Epithelial cell of esophagus (primary cell): ENCODE results near the gene SLC44A4.

Source experiments
- DNase-seq: peaks from one replicate; pipeline ENCODE4 v3.0.0; 2010; ENCODE audit warnings: low read depth
- H3K4me3 ChIP-seq: 2 replicates; pipeline ENCODE4 v1.5.1; 2011; ENCODE audit warnings: mild to moderate bottlenecking, low read length, control low read depth
- CTCF ChIP-seq: IDR thresholded peaks from 2 replicates; pipeline ENCODE4 v1.5.1; 2011; ENCODE audit warnings: low read depth, mild to moderate bottlenecking, low read length, control low read depth, inconsistent platforms; ENCODE audit not compliant: insufficient read depth; ENCODE audit errors: missing control alignments

The SLC44A4 gene

DNA sequence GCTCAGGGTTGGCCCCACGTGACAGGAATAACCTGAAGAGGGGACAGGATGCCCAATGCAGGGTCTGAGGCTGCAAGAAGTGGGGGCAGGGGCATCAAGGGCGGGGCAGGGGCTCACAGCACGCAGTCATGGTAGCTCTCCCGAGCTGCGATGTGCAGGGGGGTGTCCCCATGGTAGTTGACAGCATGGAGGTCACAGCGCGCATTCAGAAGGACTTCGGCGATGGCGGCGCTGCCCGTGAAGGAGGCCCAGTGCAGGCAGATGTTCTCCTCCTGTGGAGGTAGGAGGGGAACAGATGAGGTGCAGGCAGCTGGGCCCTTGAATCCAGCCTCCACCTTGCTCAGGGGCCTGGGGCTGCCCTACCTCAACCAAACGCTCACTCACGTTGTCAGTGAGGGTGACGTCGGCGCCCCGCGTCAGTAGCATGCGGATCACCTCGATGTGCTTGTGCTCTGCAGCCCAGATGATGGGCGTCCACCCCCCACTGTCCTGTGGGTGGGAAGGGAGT, 5.8 kb upstream of the SLC44A4 start:
- TF ChIP-seq CTCF = no peak
- no peak for DNase-seq
- H3K4me3 ChIP-seq = no peak overlapping the region

DNA sequence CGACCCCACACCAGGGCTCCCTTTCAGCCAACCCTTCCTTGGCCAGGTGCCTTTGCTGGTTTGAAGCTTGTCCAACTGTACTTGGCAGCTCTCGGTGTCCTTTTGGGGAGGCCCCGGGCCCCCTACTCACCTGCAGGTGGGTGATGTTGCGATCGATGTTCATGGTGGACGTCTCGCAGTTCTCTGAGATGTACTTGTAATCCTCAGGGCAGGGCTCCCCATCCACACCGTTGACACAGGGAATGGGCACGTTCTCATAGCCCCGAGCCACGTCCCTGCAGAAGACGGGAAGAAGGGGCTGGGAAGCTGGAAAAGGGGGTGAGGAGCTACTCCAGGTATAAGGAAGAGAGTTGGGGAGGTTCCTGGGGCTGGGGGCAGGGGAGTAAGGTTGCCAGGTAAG, 4.9 kb upstream of the SLC44A4 start:
- H3K4me3 ChIP-seq = no peak overlapping the region
- DNase-seq = no peak
- no peak for TF ChIP-seq CTCF

DNA sequence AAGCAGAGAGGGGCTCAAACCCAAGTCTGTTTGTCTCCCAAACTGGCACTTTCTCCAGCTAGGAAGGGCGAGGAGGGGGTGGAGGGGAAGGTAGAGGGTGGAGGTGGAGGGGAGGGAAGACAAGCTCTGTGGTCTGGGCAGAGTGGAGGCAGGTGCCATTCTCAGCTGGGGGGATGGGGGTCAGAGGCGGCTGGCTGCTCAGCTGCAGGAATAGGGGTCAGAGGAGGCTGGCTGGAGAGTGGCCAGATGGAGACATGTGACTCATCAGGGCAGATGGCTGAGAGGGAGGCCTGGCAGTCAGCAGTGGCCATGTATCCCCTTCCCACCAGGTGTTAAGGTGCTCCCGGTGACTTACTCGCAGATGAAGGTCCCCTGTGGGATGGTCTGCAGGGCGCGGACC, 3.5 kb upstream of the SLC44A4 start:
- TF ChIP-seq CTCF = no peak
- no peak overlapping the region for H3K4me3 ChIP-seq
- no peak for DNase-seq

DNA sequence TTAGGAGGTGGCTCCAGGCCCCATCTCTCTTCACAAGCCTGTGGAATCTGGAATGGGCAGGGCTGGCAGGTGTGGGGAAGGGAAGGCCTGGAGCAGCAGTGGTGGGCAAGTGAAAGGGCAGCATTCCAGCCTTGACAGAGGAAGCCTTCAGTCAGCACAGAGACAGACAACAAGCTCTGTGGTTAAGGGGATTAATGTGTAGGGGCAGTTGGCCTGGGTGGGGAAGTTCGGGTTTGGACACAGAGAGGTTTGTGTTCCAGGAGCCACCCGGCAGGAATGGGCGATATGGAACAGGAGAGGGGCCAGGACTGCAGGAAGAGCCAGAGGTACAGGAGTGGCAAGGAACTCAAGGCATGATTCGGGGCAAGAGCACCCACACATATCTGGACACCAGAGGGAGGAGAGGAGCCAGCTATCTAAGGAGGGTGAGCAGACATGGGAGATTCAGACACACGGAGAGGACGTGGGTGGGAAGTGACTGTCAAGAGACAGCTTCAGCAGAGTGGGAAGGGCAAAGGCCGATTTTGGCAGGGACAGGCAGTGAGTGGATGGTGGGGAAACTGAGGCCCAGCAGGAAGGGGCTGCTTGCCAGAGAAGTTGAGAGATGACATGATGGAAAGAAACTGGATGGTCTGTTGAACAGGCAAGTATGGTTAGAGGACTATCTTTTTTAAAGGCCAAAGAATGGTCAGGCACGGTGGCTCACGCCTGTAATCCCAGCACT, 2.5 kb upstream of the SLC44A4 start:
- no peak overlapping the region for H3K4me3 ChIP-seq
- TF ChIP-seq CTCF = no peak
- no peak for DNase-seq

GRCh38 chr6:31880616-31881015, 1.8 kb upstream of the SLC44A4 start:
- TF ChIP-seq CTCF = no peak
- DNase-seq = no peak
- H3K4me3 ChIP-seq = no peak overlapping the region

DNA sequence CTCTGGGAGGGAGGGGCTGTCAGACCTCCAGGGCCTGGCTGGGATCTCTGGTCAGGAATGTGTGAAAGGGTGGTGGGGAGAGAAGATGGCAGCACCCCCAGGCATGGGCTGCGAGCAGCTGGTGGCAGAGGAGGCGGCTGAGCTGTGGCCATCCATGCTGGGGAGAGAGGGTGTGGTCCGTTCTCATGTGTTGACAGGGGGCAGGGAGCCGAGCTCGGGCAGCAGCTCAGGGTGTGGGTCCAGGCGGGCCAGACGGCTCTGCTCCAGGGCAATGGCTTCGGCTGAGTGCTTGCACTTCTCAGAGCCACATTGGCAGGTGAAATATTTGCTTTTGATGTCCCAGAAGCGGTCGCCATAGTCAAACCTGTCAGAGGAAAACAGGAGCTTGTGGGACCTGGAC, 1.1 kb upstream of the SLC44A4 start:
- no peak for DNase-seq
- no peak for TF ChIP-seq CTCF
- no peak overlapping the region for H3K4me3 ChIP-seq

- H3K4me3 ChIP-seq = no peak overlapping the region
- no peak for TF ChIP-seq CTCF
- DNase-seq = peak; percentile 39
Measured at GRCh38 chr6:31879143-31879542, 346 bp upstream of the SLC44A4 start.
